Activated CD4-positive, alpha-beta T cell treated with anti-CD3 and anti-CD28 coated beads, Interleukin-10, Interleukin-2, amounts not matched to agents 100 ng/mL and 50 ng/mL, durations not matched to agents 16 hours and 8 hours (primary cell): Measurements from ENCODE around the gene MZB1.
A peak's percentile ranks its signal among the peaks of the same experiment; 100 is the strongest.
"Not testable (repeated sequence)": the region's sequence is repeated elsewhere in the genome, so short reads cannot be mapped to it uniquely, and the experiment has no call there.

Experiments
- DNase-seq: peaks from one replicate; pipeline ENCODE4 v3.0.0-alpha.2; 2020

Gene MZB1

DNA sequence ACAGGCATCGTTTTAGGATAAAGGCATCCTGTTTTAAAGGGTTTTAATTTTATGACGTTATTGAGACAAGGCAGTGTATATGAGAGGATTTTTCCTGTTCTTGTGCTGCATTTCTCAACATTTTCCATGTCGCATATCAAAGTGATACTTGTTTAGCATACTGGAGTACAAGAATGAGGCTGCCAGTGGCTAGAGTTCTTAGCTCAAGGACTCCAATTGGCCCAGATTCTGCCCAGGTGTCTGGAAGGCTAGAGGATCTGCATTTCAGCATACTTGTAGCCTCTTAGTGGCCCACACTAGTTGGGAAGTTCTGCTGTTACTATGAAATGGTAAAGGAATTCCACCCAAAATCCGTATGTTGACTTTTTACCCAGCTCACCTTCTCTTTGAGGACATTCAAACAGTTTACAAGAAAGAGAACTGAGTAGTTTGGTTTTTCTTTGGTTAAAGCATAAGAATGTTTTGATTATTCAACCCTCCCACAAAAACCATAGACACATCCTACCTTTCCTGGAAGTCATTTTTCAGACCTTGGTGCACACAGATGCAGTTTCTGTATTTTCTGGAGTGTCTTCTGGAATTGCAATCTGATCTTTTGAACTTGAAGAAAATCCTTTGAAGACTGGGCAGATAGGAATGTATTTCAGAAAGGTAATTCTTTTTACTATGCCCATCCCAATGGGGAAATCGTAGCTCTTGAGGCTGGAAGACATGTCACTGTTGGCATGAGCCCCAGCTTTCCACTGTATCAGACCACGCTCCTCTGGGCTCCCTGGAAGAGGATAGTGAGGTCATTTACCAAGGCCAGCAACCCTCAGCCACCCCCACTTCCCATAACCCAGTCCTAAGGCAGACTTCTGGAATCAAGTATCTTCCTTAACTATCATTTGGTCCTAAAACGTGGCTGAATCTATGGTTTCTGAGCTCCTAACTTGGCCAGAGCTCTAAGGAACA is 18.0 kb downstream of the MZB1 start:
- DNase-seq: no peak

DNA sequence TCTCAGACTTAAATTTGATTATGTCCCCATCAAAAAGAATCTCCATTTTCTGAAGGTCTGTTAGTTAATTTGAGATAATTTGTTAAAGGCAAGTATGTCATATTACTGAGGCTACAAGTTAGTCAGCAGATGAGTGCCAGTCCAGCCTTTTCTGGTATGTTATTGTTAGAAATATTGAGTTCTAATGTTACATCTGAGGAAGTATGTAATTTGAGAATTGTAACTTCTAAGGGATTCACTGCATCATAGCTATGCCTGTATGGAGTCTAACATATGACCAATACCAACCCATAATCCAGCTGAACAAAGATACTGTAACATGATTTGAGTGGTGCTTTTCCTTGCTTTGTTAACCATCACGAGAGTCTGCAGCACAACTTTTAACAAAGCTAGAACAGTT is 20.5 kb downstream of the MZB1 start:
- no peak for DNase-seq

- no peak for DNase-seq
Observed at GRCh38 chr5:139368613-139369012, 21.1 kb downstream of the MZB1 start.

DNA sequence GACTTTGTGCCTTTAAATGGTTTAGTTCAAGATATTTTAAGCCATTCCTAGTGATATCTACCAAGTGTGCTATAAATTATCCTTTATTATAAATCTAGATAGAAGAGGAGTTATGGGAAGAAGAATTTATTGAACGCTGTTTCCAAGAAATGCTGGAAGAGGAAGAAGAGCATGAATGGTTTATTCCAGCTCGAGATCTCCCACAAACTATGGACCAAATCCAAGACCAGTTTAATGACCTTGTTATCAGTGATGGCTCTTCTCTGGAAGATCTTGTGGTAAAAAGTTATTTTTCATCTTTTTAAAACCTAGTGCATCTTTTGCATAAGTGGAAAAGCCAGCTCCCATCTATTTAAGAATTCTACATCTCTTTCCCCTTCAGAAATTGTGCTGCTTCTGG is 25.2 kb downstream of the MZB1 start:
- no peak for DNase-seq

DNA sequence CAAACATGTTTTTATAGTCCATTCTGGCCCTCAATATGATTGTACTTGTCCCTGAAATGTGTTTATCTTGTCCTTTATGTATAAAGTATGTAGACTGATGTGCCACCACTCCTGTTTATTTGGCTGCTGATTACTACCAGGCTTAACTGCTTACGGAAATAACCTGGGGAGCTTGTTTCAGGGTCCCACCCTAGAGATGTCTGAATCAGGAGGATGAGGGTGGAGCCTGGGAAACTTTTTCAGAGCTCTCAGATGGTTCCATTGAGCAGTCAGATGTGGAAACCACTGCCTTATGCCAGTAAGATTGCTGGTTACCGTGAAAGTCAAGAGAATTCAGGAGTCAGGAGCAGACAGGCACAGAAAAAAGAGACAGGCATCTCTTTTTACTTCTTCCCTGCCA is 25.8 kb downstream of the MZB1 start:
- DNase-seq: no peak

DNA sequence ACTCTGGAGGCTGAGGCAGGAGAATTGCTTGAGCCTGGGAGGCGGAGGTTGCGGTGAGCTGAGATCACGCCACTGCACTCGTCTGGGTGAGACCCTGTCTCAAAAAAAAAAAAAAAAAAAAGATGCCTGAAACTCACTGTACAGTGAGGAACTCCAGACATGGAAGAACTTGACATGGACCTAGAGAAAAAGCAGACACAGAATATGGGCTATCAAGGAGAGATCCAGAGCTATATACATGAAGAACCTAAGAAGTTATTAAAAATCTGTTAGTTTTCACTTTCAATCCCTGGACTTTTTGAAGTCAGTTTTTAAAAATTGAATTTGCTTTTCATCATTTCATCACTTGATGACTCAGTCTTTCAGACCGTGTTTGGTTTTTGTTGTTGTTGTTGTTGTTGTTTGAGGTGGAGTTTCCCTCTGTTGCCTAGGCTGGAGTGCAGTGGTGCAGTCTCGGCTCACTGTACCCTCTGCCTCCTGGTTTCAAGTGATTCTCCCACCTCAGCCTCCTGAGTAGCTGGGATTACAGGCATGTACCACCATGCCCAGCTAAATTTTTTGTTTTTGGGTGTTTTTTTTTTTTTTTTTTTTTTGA is 27.8 kb downstream of the MZB1 start:
- DNase-seq: peak; percentile 28

DNA sequence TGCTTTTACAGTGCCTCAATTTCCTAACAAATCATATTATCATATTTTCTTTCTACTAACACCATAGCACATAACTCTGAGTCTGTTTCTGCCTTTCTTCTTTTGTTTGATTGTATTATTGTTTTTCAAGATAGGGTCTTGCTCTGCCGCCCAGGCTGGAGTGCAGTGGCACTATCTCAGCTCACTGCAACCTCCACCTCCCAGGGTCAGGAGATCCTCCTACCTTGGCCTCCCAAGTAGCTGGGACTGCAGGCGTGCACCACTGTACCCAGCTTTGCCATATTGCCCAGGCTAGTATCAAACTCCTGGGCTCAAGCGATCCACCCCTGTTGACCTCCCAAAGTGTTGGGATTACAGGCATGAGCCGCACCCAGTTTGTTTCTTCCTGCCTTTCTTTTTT is 29.3 kb downstream of the MZB1 start:
- no peak for DNase-seq

DNA sequence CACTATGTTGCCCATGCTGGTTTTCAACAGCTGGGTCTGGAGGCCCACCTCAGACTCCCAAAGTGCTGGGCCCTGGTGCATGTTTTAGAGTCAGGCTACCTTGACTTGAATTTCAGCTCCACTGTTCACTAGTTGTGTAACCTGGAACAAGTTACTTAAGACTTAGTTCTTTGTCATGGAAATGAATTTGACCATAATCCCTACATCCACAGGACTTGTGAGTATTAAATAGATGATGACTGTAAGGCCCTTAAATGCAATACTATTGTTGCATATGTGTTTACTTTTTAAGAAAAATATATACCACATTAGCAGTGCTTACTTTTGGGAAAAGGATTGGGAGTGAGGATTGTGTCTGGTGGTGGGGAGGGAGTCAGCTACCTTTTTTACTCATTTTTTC is 31.6 kb downstream of the MZB1 start:
- DNase-seq: no peak

GRCh38 chr5:139355900-139356299 is 33.8 kb downstream of the MZB1 start:
- DNase-seq: not testable (repeated sequence)

GRCh38 chr5:139354186-139354585 is 35.5 kb downstream of the MZB1 start:
- DNase-seq: no peak

DNA sequence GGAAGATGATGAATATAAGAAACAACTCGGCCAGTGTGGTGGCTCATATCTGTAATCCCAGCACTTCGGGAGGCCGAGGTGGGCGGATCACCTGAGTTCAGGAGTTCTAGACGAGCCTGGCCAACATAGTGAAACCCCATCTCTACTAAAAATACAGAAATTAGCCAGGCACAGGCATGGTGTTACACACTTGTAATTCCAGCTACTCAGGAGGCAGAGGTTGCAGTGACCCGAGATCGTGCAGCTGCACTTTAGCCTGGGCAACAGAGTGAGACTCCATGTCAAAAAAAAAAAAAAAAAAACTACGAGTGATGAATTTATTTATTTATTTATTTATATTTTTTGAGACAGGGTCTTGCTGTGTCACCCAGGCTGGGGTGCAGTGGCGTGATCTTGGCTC is 41.9 kb downstream of the MZB1 start:
- DNase-seq: not testable (repeated sequence)

GRCh38 chr5:139345442-139345841 is 44.3 kb downstream of the MZB1 start:
- DNase-seq: not testable (repeated sequence)

- no peak for DNase-seq
Observed at GRCh38 chr5:139344177-139344576, 45.5 kb downstream of the MZB1 start.

GRCh38 chr5:139343476-139343875 is 46.2 kb downstream of the MZB1 start:
- DNase-seq: no peak

DNA sequence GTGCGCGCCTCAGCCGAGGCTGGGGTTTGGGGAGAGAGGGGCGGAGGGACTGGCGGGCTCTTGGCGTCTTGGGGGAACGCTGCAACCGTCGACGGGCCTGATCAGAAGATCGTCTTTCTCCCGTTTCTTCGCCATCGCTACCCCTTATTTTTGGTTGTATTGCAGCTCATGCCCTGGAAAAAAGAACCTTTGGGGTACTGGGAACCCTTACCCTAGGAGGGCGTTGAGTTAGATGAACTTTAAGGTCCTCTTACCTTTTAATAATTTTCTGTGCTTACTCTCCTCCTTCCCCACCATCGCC is 47.3 kb downstream of the MZB1 start:
- DNase-seq: peak; percentile 89

DNA sequence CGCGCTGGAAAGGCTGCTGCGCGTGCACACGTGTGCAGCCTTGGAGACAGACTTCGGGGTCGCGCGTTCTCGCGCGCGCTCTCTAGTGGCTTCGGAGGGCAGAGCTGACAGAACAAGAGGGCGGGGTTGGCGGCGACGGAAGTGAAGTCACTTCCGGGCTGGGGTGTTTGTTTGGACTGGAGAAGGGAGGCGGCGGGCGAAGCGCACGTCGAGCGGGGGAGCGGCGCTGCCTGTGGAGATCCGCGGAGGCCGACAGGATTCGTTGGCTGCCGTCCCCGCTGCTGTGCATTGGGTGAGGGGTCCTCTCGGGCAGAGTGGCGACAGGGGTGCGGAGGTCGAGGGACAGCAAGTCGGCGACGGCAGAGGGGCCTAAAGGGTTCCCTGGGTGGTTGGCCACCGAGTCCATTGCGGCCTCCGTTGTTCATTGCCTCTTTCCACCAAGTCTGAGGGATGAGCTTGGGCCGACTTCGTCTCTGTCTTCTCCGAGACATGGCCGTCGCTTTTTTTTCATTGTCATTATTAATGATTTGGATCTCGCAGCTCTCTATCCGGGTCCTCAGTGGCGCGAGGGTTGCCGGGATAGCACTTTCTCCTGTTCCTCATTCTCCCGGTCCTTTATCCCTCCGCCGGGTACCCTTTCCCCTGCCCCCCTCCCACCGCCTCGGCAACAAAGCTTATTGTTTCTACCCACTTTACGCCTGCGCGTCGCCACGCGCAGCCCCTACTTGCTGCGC is 47.9 kb downstream of the MZB1 start, which contains the start of gene PAIP2:
Gene PAIP2 (plus strand): TSS at position 166 of the 734 bp plus-strand sequence. CDS start 21,931 bp downstream, outside the sequence.
- DNase-seq: peak; percentile 99

DNA sequence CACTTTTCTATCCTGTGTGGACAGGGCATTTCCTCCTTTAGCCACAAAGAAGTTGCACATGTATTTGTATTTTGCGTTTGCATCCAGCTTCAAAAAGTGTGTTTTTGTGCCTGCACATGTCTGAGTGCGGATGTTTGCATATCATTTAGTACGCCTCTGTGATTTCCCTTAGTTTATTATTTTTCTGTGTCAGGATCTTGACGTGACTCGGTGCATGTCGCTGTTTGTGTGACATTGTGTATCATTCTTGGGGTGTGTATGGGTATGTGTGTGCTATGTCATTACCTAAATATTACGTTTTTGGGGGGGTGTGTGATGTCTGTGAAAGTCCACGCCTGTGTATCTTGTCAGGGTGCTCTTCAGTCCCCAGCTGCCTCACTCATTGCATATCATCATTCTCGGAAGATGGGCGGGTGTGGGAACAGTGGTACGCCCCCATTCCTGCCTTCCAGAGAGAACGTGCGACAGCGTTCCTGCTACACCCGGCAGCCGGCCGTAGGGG is 48.5 kb downstream of the MZB1 start:
- no peak for DNase-seq

- peak; percentile 12 for DNase-seq
Observed at GRCh38 chr5:139340051-139340450, 49.7 kb downstream of the MZB1 start.
